Testis (tissue), 3 donors: ENCODE results near the gene ALDH16A1. TPM values are rescaled to one million over a fixed set of nuclear protein-coding genes. Genes with fewer than 3 reads are reported as not detected.
"Not testable (repeated sequence)": the region's sequence is repeated elsewhere in the genome, so short reads cannot be mapped to it uniquely, and the experiment has no call there.

Source experiments
- DNase-seq: peaks from one replicate; pipeline ENCODE4 v3.0.0-alpha.2; 2019
- H3K27ac ChIP-seq, 2 donors: fragments of 200-600 bp; sonication (generic); one replicate each; pipeline ENCODE4 v1.5.1; 2019
- H3K27me3 ChIP-seq: fragments of 200-600 bp; sonication (generic); one replicate; pipeline ENCODE4 v1.5.1; 2019
- H3K36me3 ChIP-seq: fragments of 200-600 bp; sonication (generic); one replicate; pipeline ENCODE4 v1.5.1; 2017; ENCODE audit warnings: low read depth; ENCODE audit errors: missing control alignments
- H3K4me1 ChIP-seq: fragments of 200-600 bp; sonication (generic); one replicate; pipeline ENCODE4 v1.5.1; 2019
- H3K4me3 ChIP-seq, 2 donors: fragments of 200-600 bp; sonication (generic); one replicate each; pipeline ENCODE4 v1.5.1; 2017 to 2019
- H3K9me3 ChIP-seq: fragments of 200-600 bp; sonication (generic); one replicate; pipeline ENCODE4 v1.5.1; 2017
- POLR2A ChIP-seq: fragments of 450-650 bp; IDR thresholded peaks from one replicate; pipeline ENCODE4 v1.6.1; 2017; ENCODE audit warnings: antibody characterized with exemption, mild to moderate bottlenecking, moderate library complexity
- WGBS, 2 donors: methylation state at CpG; one replicate each; pipeline ENCODE4 v1.1.5; 2018; 5-methylcytosine and 5-hydroxymethylcytosine counted together
- intact Hi-C: fragments of 100-400 bp; cut with DNase I; formaldehyde crosslinking; loops from one replicate; pipeline ENCODE4 v1.15.1; 2023; ENCODE audit warnings: low total_unique reads
- polyA plus RNA-seq: library from polyadenylated mRNA; stranded (reverse); fragments of 350-450 nt; fragmentation: Illumina TruSeq; extraction: RNeasy Lipid Tissue Mini Kit (QIAGEN cat#74804); gene quantifications from one replicate; pipeline ENCODE4 v1.2.3, GENCODE V29; 2014; ENCODE audit warnings: low read depth, low replicate concordance; ENCODE audit not compliant: insufficient read depth
- total RNA-seq, 2 donors: library from RNA; depleted of rRNA; stranded (reverse); fragments of >200 nt; gene quantifications; one replicate each; pipeline ENCODE4 v1.2.3, GENCODE V29; 2016
- TF ChIP-seq, protein P1 (sequence below), 3 experiments: fragments of 450-650 bp in 2 of 3; fragments of 200-600 bp in 1 of 3; sonication (generic) in 1 of 3; IDR thresholded peaks; one replicate each; pipeline ENCODE4 v1.5.1; 2016 to 2019; ENCODE audit warnings: antibody characterized with exemption in 3 of 3, mild to moderate bottlenecking in 2 of 3, moderate library complexity in 1 of 3

ALDH16A1 gene
- total and polyA plus RNA-seq, 3 donors from 2014 or later, result 8.5 to 24.7 (median 22.4) TPM

DNA sequence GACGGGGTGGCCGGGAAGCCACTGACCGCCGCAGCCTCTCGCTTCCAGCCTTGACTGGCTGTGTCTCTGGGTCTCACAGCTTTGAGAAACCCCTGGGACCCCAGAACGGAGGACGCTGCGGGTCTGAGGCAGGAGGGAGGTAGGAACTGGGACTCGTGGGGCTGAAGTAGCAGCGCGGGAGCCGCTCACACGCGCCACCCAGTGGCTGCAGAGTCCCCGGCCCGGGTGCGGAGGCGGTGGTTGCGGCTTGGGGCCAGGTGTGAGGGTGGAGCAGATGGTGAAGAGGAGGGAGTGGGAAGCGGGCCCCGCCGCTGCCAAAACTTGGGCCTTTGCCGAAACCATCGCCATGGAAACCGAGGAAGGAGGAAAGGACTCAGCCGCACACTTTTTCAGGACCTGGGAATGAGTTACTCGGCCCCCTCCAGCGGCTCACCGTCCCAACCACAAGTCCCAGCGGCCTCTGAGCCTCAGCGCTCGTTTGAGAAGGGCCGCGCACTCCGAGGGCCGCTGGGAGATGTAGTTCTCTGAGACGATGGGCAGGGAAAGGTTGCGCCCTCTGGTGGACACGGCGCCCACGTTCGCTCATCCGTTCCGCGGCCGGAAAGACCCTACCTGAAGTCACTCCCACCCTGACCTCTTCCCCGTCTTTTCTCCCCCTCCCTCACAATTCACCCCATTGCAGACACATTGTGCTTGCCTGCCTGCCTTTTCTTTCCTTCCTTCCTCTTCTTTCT, 9.5 kb upstream of the ALDH16A1 start:
- peak; percentile 98 for DNase-seq
- TF ChIP-seq, protein P1, sequence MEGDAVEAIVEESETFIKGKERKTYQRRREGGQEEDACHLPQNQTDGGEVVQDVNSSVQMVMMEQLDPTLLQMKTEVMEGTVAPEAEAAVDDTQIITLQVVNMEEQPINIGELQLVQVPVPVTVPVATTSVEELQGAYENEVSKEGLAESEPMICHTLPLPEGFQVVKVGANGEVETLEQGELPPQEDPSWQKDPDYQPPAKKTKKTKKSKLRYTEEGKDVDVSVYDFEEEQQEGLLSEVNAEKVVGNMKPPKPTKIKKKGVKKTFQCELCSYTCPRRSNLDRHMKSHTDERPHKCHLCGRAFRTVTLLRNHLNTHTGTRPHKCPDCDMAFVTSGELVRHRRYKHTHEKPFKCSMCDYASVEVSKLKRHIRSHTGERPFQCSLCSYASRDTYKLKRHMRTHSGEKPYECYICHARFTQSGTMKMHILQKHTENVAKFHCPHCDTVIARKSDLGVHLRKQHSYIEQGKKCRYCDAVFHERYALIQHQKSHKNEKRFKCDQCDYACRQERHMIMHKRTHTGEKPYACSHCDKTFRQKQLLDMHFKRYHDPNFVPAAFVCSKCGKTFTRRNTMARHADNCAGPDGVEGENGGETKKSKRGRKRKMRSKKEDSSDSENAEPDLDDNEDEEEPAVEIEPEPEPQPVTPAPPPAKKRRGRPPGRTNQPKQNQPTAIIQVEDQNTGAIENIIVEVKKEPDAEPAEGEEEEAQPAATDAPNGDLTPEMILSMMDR (IDR thresholded peaks at IDR 0.05), result peak; percentile 71 to 93 (median 80)
- TF ChIP-seq POLR2A, result no peak
- H3K36me3 ChIP-seq, result no peaks in the 10 kb centered on the region
- no peaks in the 10 kb centered on the region for H3K27me3 ChIP-seq
- 0 to 1% methylated on average over 45 to 47 of the region's 47 CpGs for WGBS, 2 donors
- intact Hi-C loops, result loop anchor here (10.0 kb wide), 1 partner anchor 49 kb away; no protein-coding TSS in a partner anchor
- peak overlapping the region; percentile 42 to 64 for H3K4me3 ChIP-seq
- no peaks in the 10 kb centered on the region for H3K9me3 ChIP-seq
- peak overlapping the region; percentile 74 to 77 for H3K27ac ChIP-seq
- peaks cover 11% of the 10 kb centered on the region for H3K4me1 ChIP-seq

DNA sequence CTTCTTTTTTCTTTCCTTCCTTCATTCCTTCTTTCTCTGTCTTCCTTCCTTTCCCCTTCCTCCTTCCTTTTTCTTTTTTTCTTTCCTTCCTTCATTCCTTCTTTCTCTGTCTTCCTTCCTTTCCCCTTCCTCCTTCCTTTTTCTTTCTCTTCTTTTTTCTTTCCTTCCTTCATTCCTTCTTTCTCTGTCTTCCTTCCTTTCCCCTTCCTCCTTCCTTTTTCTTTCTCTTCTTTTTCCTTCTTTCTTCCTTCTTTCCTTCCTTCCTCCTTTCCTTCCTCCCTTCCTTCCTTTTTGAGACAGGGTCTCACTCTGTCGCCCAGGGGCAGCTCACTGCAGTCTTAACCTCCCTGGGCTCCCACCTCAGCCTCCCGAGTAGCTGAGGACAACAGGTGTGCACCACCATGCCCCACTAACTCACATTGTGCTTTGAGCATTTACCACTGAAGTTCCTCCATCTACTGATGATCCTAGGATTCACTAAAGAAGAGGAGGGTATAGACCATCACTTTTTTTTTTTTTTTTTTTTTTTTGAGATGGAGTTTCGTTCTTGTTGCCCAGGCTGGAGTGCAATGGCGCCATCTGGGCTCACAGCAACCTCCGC, 8.8 kb upstream of the ALDH16A1 start:
- not testable (repeated sequence) for H3K9me3 ChIP-seq, H3K27me3 ChIP-seq, DNase-seq, H3K27ac ChIP-seq, H3K36me3 ChIP-seq, H3K4me3 ChIP-seq
- WGBS, 2 donors, result 59 to 76% methylated on average over 5 of the region's 5 CpGs
- peaks cover 11% of the 10 kb centered on the region for H3K4me1 ChIP-seq
- intact Hi-C loops, result loop anchor here (10.0 kb wide), 1 partner anchor 49 kb away; no protein-coding TSS in a partner anchor

DNA sequence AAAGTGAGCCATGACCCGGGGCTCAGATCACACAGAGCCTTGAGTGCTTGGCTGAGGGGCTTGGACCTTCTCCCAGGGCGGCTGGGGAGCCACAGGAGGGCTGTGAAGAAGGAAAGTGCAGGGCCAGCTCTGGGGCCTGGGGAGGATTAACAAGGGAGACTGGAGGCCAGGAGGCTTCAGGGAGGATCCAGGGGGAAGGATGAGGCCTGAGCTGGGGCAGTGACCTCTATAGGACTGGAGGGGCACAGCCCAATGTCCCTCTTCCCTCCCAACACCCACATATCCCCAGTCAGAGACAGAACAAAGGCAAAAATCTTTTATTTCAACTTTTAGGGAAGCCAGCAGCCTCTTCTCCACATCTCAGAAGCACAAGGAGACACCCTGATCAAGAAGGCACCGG, 7.0 kb upstream of the ALDH16A1 start:
- WGBS, 2 donors, result 49 to 83% methylated on average over 3 of the region's 3 CpGs
- intact Hi-C loops, result loop anchor here (10.0 kb wide), 1 partner anchor 51 kb away; no protein-coding TSS in a partner anchor

DNA sequence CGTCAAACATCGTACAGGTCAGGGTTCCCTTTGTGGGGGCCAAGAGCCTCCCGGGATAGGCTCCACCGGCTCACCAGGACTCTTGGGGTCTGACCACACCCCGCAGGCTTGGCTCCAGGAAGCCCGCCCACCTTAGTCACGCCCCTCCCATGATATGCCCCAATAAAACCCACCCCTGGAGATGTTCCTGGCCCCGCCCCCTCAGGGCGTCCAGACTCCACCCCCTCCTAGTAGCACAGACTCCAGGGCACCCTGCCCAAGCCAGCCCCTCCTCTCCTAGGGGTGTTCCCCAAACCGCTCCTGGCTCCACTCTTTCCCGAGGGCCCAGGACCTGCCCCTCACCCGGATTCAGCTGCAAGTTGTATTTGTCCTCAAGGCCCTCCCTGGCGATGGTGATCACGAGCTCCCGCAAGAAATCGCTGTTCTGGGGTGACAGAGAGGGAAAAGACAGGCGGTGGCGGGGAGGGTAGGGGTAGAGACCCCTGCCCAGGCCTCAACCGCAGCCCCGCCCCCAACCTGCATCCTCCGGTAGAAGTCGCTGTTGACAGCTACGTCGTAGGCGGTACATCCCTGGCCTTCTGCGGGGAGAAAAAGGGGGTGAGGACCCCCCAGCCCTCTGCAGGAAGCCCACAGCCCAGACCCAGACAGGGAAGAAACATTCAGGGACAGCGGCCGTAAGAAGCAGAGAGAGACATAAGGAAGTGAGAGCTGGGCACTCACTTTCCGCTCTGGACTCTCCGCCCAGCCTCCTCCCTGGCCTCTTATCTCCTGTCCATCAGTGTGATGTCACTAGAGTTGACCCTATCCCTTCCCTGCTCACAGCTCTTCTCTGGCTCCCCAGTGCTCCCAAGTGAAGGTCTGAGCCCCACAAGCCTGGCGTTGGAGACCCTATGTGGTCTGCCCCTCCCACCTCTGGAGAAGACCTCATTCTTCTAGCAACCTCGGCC, 5.3 kb upstream of the ALDH16A1 start:
- TF ChIP-seq, protein P1 (IDR thresholded peaks at IDR 0.05), result no peak
- TF ChIP-seq POLR2A, result no peak
- no peaks in the 10 kb centered on the region for H3K36me3 ChIP-seq
- peak overlapping the region in 1 of 2 donors; percentile 30 for H3K4me3 ChIP-seq
- peak; percentile 72 for DNase-seq
- H3K4me1 ChIP-seq, result no peaks in the 10 kb centered on the region
- intact Hi-C loops, result loop anchor here (10.0 kb wide), 1 partner anchor 53 kb away; no protein-coding TSS in a partner anchor
- H3K9me3 ChIP-seq, result no peaks in the 10 kb centered on the region
- H3K27me3 ChIP-seq, result no peaks in the 10 kb centered on the region
- WGBS, 2 donors, result 31 to 59% methylated on average over 15 to 32 of the region's 32 CpGs
- no peak overlapping the region for H3K27ac ChIP-seq

More for the DNA sequence above, 7.0 kb upstream of the ALDH16A1 start:
- DNase-seq, result no peak
- Histone ChIP-seq H3K36me3 (no peaks in the 10 kb centered on the region), H3K4me3 (no peak overlapping the region), H3K27ac (no peak overlapping the region), H3K9me3 (no peaks in the 10 kb centered on the region), H3K27me3 (no peaks in the 10 kb centered on the region), H3K4me1 (peaks cover 11% of the 10 kb centered on the region)
- TF ChIP-seq, protein P1 (IDR thresholded peaks at IDR 0.05), result no peak
- TF ChIP-seq POLR2A, result no peak

DNA sequence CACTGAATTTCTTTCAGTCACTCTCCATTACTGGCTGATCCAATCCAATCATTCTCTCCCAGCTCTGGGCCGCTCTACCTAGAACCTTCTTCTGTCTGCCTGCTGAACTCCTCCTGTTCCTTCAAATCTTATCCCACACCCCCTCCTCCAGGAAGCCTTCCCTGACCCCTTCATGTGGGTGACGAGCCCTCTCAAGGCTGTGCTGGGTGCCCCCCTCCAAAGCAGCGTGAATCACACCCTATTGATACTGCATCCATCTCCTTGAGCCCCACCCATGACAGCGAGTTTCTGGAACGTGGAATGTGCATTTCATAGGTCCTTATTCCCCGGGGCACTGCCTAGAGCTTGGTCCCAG, 4.6 kb upstream of the ALDH16A1 start:
- Histone ChIP-seq H3K36me3 (no peaks in the 10 kb centered on the region), H3K9me3 (no peaks in the 10 kb centered on the region), H3K4me3 (no peak overlapping the region), H3K4me1 (no peaks in the 10 kb centered on the region), H3K27ac (no peak overlapping the region), H3K27me3 (no peaks in the 10 kb centered on the region)
- WGBS, 2 donors, result 84 to 94% methylated on average over 6 of the region's 6 CpGs
- intact Hi-C loops, result loop anchor here (10.0 kb wide), 1 partner anchor 54 kb away; no protein-coding TSS in a partner anchor
- DNase-seq, result no peak
- TF ChIP-seq POLR2A, result no peak
- TF ChIP-seq, protein P1 (IDR thresholded peaks at IDR 0.05), result no peak
